Measurements from ENCODE around the gene CRYGB.
"Not testable (repeated sequence)": the region's sequence is repeated elsewhere in the genome, so short reads cannot be mapped to it uniquely, and the experiment has no call there.

The CRYGB gene

GRCh38 chr2:208103616-208104015 is 42.3 kb downstream of the CRYGB start:
- H3K27ac ChIP-seq (ENCODE audit: low read depth, low read length) = no peak overlapping the region; the same call in 1 of the 2 replicates
- no peak overlapping the region for H3K9ac ChIP-seq (ENCODE audit: low read depth, low read length)
- no peaks in the 10 kb centered on the region for H3K36me3 ChIP-seq (ENCODE audit: insufficient read depth, low read length)
- 65% methylated on average over 3 of the region's 3 CpGs for WGBS
- H3K4me1 ChIP-seq (ENCODE audit: insufficient read depth, low read length) = peaks cover 19% of the 10 kb centered on the region
- no peak overlapping the region for H3K4me3 ChIP-seq (ENCODE audit: low read length)
- no peaks in the 10 kb centered on the region for H3K9me3 ChIP-seq (ENCODE audit: insufficient read depth, low read depth, low read length)
- no peaks in the 10 kb centered on the region for H3K27me3 ChIP-seq (ENCODE audit: insufficient read depth, low read length)

- Histone ChIP-seq H3K4me3 (ENCODE audit: low read length) (no peak overlapping the region), H3K9me3 (ENCODE audit: insufficient read depth, low read depth, low read length) (no peaks in the 10 kb centered on the region), H3K4me1 (ENCODE audit: insufficient read depth, low read length) (peaks cover 12% of the 10 kb centered on the region), H3K27ac (ENCODE audit: low read depth, low read length) (no peak overlapping the region), H3K9ac (ENCODE audit: low read depth, low read length) (no peak overlapping the region), H3K27me3 (ENCODE audit: insufficient read depth, low read length) (no peaks in the 10 kb centered on the region), H3K36me3 (ENCODE audit: insufficient read depth, low read length) (no peaks in the 10 kb centered on the region)
- WGBS = 46% methylated on average over 10 of the region's 10 CpGs
These were observed 44.0 kb downstream of the CRYGB start for GRCh38 chr2:208101716-208102631.

- no peak overlapping the region for H3K27ac ChIP-seq (ENCODE audit: low read depth, low read length)
- H3K4me1 ChIP-seq (ENCODE audit: insufficient read depth, low read length) = peaks cover 11% of the 10 kb centered on the region; the same call in 1 of the 2 replicates
- no peaks in the 10 kb centered on the region for H3K27me3 ChIP-seq (ENCODE audit: insufficient read depth, low read length)
- no peaks in the 10 kb centered on the region for H3K9me3 ChIP-seq (ENCODE audit: insufficient read depth, low read depth, low read length)
- no peaks in the 10 kb centered on the region for H3K36me3 ChIP-seq (ENCODE audit: insufficient read depth, low read length)
- 79% methylated on average over 13 of the region's 13 CpGs for WGBS
- H3K9ac ChIP-seq (ENCODE audit: low read depth, low read length) = no peak overlapping the region
- H3K4me3 ChIP-seq (ENCODE audit: low read length) = no peak overlapping the region
These were observed 46.1 kb downstream of the CRYGB start for GRCh38 chr2:208099682-208100470.

GRCh38 chr2:208098701-208099100 is 47.3 kb downstream of the CRYGB start:
- H3K4me3 ChIP-seq (ENCODE audit: low read length); H3K9ac ChIP-seq (ENCODE audit: low read depth, low read length); H3K27ac ChIP-seq (ENCODE audit: low read depth, low read length); H3K9me3 ChIP-seq (ENCODE audit: insufficient read depth, low read depth, low read length); H3K27me3 ChIP-seq (ENCODE audit: insufficient read depth, low read length); H3K4me1 ChIP-seq (ENCODE audit: insufficient read depth, low read length); H3K36me3 ChIP-seq (ENCODE audit: insufficient read depth, low read length): not testable (repeated sequence)
- WGBS = 95% methylated on average over 1 of the region's 1 CpG

GRCh38 chr2:208098267-208098666 is 47.7 kb downstream of the CRYGB start:
- H3K36me3 ChIP-seq (ENCODE audit: insufficient read depth, low read length) = no peaks in the 10 kb centered on the region
- no peaks in the 10 kb centered on the region for H3K27me3 ChIP-seq (ENCODE audit: insufficient read depth, low read length)
- WGBS = 88% methylated on average over 2 of the region's 2 CpGs
- no peak overlapping the region for H3K27ac ChIP-seq (ENCODE audit: low read depth, low read length)
- H3K9me3 ChIP-seq (ENCODE audit: insufficient read depth, low read depth, low read length) = no peaks in the 10 kb centered on the region
- H3K4me3 ChIP-seq (ENCODE audit: low read length) = no peak overlapping the region
- H3K4me1 ChIP-seq (ENCODE audit: insufficient read depth, low read length) = no peaks in the 10 kb centered on the region
- no peak overlapping the region for H3K9ac ChIP-seq (ENCODE audit: low read depth, low read length)

GRCh38 chr2:208097801-208098200 is 48.2 kb downstream of the CRYGB start:
- Histone ChIP-seq H3K9me3 (ENCODE audit: insufficient read depth, low read depth, low read length) (no peaks in the 10 kb centered on the region), H3K9ac (ENCODE audit: low read depth, low read length) (no peak overlapping the region), H3K36me3 (ENCODE audit: insufficient read depth, low read length) (no peaks in the 10 kb centered on the region), H3K4me3 (ENCODE audit: low read length) (no peak overlapping the region), H3K4me1 (ENCODE audit: insufficient read depth, low read length) (no peaks in the 10 kb centered on the region), H3K27me3 (ENCODE audit: insufficient read depth, low read length) (no peaks in the 10 kb centered on the region), H3K27ac (ENCODE audit: low read depth, low read length) (no peak overlapping the region)
- 91% methylated on average over 5 of the region's 5 CpGs for WGBS

- 91% methylated on average over 3 of the region's 3 CpGs for WGBS
These were observed 48.6 kb downstream of the CRYGB start for GRCh38 chr2:208097313-208097712.

GRCh38 chr2:208096080-208096479 is 49.9 kb downstream of the CRYGB start:
- H3K27ac ChIP-seq (ENCODE audit: low read depth, low read length) = no peak overlapping the region
- 92% methylated on average over 3 of the region's 3 CpGs for WGBS
- H3K9ac ChIP-seq (ENCODE audit: low read depth, low read length) = no peak overlapping the region
- no peaks in the 10 kb centered on the region for H3K36me3 ChIP-seq (ENCODE audit: insufficient read depth, low read length)
- no peaks in the 10 kb centered on the region for H3K4me1 ChIP-seq (ENCODE audit: insufficient read depth, low read length)
- H3K27me3 ChIP-seq (ENCODE audit: insufficient read depth, low read length) = no peaks in the 10 kb centered on the region
- no peak overlapping the region for H3K4me3 ChIP-seq (ENCODE audit: low read length)
- H3K9me3 ChIP-seq (ENCODE audit: insufficient read depth, low read depth, low read length) = no peaks in the 10 kb centered on the region

More at GRCh38 chr2:208097313-208097712, 48.6 kb downstream of the CRYGB start:
- no peaks in the 10 kb centered on the region for H3K9me3 ChIP-seq (ENCODE audit: insufficient read depth, low read depth, low read length)
- H3K36me3 ChIP-seq (ENCODE audit: insufficient read depth, low read length) = no peaks in the 10 kb centered on the region
- no peaks in the 10 kb centered on the region for H3K4me1 ChIP-seq (ENCODE audit: insufficient read depth, low read length)
- no peak overlapping the region for H3K4me3 ChIP-seq (ENCODE audit: low read length)
- no peak overlapping the region for H3K27ac ChIP-seq (ENCODE audit: low read depth, low read length)
- H3K27me3 ChIP-seq (ENCODE audit: insufficient read depth, low read length) = no peaks in the 10 kb centered on the region
- no peak overlapping the region for H3K9ac ChIP-seq (ENCODE audit: low read depth, low read length)

- H3K27ac ChIP-seq (ENCODE audit: low read depth, low read length) = no peak overlapping the region
- H3K9ac ChIP-seq (ENCODE audit: low read depth, low read length) = no peak overlapping the region
- H3K9me3 ChIP-seq (ENCODE audit: insufficient read depth, low read depth, low read length) = no peaks in the 10 kb centered on the region
- H3K27me3 ChIP-seq (ENCODE audit: insufficient read depth, low read length) = no peaks in the 10 kb centered on the region
- H3K4me3 ChIP-seq (ENCODE audit: low read length) = no peak overlapping the region
- H3K4me1 ChIP-seq (ENCODE audit: insufficient read depth, low read length) = no peaks in the 10 kb centered on the region
- no peaks in the 10 kb centered on the region for H3K36me3 ChIP-seq (ENCODE audit: insufficient read depth, low read length)
These were observed 52.8 kb downstream of the CRYGB start for GRCh38 chr2:208093128-208093527.
